Epidermal melanocyte (primary cell): ENCODE measurements around the gene ASPM.
"Not testable (repeated sequence)": the region's sequence is repeated elsewhere in the genome, so short reads cannot be mapped to it uniquely, and the experiment has no call there.

Experiments used
- DNase-seq: peaks from one replicate; pipeline ENCODE4 v3.0.0; 2011; ENCODE audit warnings: low spot score; ENCODE audit not compliant: insufficient read length

The ASPM gene

DNA sequence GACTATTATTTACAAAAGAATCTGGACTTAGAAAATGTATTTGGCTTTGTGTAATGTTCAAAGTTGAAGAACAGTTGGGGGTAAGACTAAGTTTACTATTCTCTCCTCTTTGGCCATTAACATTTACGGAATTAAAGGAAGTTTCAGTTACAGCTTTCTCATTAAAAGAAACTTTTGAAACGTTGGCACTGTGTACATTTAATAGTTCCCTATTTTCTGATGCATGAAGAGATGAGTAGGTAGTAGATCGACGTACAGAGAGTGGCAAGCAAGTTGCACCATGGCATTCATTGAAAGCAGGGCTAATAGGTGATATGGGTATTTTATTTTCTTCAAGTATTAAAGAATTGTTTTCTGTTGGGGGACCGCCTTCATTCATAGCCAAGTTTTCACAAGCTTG, 3.2 kb downstream of the ASPM start:
- DNase-seq = no peak

DNA sequence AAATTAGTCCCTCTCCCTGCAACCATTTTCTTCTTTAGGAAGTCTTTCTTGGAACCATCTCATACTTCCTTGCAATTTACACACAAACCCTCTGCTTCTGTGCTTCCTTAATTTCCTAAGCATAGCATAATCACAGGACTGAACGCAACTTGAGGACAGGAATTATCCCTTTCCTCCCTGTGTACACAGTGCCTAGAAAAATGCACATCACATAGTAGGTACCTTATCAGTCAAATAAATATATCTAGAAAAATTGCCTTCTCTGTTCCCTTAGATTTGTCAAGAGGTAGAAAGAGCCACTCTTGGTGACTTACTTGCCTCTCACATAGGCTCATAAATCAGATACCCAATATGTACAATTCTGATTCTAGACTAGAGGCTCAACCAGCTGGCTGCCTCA, 4.9 kb downstream of the ASPM start:
- no peak for DNase-seq

DNA sequence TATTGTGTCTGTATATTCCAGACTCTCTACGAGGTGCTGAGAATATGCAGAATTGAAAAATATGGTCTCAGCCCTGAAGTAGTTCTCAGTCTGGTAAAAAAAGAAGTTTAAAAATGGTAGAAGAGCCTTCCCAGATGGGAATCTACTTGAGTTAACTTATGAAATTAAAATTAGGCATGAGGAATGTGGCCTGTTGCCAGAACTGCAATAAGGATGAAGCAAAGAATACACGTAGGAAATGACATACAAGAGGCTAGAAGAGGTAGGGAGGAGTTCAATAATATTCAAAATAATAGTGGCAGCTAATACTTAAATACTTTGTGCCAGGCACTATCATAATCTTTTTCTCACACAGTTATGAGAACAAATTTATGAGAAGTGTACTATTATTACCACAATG, 6.3 kb downstream of the ASPM start:
- no peak for DNase-seq

DNA sequence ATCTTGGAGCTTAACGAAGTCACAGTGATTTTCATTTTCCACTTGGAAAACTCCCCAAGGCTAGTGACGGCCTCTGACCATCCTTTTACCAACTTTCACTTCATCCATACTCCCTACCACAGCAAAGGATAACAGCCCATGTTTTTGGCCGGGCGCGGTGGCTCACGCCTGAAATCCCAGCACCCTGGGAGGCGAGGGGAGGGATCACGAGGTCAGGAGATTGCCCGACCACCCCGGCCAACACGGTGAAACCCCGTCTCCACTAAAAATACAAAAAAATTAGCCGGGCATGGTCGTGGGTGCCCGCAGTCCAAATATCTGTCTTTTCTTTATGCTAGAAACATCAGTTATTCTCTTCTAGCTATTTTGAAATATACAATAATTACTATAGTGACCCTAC, 7.3 kb downstream of the ASPM start:
- no peak for DNase-seq

DNA sequence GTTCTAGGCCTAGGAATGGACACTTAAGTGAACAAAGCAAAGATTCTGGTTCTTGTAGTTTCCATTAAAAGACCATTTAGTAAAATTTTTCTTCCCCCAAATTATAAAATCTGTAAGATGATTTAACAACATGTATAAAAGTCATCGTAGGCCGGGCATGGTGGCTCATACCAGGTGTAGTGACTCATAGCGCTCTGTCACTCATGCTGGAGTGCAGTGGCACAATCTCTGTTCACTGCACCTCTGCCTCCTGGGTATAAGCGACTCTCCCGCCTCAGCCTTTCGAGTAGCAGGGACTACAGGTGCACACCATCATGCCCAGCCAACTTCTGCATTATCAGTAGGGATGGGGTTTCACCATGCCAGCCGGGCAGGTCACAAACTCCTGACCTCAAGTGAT, 9.1 kb downstream of the ASPM start:
- DNase-seq = no peak

DNA sequence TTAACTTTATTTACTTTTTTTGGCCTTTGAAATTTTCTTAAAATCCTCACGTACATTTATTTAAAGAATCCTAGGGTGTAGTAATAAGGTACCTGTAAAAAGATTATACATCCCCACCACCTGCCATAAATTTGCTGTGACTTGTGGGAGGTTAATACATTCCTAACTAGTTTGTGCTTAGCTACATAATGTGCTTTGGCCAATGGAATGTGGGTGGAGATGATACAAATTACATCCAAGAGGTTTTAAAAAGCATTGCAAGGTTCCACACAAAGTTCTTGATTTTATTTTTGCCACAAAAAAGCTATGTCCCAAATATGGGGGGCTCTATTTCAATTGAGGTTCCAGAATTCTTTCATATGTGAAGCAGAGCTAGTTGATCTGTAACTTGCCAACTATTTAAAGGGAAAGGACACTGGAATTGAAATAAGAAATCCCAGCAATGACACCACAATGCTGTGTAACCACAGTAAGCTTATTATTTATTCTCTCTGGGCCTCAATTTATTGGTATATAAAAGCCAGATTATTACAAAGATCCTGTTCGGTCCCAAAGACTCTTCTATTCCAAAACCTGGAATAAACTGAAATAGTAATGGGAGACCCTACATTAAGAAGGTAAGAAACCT, 15.7 kb downstream of the ASPM start:
- no peak for DNase-seq

DNA sequence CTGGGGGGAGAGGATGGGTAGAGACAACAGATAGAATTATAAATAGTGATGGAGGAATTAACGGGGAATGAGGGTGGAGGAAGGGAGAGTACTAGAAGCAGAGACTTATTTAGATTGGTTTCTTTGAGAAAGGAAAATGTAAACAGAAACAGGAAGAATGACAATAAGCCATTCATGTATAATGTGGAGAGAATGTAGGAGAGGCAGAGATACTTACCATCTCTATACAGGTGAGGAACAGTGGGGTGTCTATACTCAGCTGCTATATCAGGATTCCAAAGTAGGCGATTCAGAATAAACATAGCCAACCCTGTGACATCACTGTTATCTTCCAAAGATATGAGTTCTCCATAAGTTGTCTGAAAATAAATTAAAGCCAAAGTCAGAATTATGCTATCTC, 16.8 kb downstream of the ASPM start:
- no peak for DNase-seq

DNA sequence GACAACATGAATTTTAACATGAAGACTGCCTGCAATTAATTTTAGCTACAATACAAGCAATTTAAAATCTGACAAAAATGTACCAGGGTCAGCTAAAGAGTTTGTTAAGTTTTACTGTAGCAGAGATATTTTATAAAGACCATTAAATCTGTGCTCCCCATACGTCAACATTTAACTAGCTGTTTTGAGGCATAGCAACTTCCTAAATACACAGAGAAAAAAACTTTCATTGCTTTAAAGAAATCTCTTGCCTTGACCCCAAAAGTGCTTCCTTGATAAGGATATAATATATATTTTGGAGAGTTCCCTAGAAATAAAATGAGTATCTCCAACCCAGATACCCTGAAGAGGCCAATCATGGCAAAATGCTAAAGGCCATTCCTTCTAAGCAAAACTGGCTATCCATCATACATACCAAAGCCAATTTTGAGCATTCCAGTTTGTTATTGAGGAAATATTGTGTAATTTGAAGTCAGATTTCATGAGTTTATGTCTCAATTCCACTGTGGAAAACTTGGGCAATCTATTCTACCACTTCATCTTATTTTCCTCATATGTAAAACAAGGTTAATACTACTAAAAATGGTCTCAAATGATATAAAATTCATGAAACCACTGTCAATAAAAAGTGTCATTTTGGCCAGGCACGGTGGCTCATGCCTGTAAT, 19.1 kb downstream of the ASPM start:
- DNase-seq = no peak

DNA sequence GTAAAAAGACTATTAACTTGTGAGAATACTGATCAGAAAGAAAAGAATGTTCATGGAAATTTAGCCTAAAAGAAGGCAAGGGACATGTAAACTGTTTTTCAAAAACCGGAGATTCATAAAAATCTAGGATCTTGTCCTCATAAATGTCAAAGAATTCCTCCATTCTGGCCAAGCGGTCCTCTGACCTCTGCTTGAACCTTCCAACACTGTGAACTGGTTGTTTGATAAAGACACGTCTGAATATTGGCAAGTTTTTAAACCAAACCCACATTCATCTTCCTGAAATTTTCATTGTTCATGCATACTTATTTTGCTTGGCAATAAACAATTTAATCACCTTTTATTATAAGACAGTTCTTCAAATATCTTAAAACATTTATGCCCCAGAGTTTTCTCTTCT, 19.8 kb downstream of the ASPM start:
- no peak for DNase-seq

DNA sequence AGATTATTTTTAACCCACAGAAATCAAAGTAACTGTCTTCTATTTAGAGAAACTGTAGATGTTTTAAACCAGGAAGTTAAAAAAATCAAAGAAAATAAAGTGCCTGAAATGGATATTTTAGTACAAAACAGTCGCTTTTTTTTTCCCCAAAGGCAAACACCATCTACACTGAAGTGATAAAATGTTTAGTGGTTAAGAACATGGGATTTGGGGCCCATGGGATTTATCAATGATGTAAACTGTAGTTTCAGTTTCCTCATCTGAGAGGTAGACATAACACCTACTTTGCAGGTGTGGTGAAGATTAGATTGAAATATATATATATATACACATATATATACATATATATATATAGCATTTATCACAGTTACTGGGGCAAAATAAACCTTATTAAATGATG, 22.1 kb downstream of the ASPM start:
- no peak for DNase-seq

DNA sequence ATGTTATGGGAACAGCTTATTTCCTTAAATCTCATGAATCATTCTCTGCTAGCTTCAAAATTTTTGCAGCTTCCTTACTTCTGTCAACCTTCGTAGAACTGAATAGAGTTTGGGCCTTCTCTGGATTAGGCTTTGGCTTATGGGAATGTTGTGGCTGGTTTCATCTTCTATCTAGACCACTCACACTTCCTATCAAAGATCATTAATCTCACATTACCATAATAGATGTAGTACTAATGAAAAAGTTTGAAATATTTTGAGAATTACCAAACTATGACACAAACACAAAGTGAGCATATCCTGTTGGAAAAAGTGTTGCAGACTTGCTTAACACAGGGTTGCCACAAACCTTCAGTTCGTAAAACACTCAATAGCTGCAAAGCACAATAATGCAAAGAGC, 30.3 kb downstream of the ASPM start:
- DNase-seq = no peak

DNA sequence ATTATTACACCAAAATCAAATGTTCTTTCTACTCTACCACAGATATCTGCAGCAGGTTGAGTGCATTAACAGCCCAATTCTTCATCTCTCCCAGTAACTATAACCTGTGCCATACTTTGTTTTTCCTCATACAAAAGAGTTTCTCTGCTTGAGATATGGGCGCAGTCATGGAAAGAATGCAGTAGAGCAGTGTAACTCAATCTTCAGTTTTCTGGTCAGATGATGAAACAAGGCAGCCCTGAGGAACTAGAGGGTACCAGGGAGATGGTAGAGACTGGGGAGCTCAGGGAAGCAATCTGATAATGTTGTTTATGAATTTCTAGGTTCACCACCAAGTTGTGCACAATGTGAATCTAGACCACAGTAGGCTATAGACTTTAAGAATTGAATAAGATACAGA, 39.6 kb downstream of the ASPM start:
- no peak for DNase-seq

DNA sequence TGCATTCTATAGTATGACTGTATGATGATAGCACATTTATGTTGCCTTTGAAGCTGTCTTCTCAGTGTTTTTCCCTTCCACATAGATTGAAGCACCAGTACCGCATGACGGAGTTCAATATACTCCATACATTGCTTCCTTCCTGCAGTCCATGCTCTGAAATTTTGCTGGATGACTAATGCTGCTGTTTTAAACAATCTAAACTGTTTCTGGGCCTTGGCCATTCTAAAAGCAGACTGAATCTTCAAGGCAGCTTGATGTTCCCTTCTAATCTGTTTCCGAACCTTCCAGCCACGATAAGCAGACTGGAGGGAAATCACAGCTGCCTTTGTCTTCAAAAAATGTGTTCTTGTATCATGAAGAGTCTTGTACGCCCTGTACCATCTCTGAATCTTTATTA, 43.2 kb downstream of the ASPM start:
- no peak for DNase-seq

DNA sequence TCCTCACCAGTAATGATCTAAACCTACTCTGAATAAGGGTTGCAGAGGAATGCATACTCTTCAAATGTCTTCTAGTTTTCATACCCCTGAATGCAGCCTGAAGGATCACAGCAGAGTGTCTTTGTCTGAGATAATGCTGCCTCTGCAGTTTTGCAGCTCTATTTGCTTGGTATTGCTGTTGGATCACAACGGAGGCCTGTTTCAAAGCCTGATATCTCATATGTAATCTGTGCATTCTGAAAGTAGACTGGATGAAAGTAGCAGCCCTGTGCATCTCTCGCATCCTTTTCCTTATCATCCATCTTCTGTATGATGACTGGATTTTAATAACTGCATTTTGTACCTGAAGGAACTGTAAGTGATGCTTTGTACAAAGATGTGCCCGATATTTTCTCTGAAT, 44.5 kb downstream of the ASPM start:
- DNase-seq = no peak

DNA sequence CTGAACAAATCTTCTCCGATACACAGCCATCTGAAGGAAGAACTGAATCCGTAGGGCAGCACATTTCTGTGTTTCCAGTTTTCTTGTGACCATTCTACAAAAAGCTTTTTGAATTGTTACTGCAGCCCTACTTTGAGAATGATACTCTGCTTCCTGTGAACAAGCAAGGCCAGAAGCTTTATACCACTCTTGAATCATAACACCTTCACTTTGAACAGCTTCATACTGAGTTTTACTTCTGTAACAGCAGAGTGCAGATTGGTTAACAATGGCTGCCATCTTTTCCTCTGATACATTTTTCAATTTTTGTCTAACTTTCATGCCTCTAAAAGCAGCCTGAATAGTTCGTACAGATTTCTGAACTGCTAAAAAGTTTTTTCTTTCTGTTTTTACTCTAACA, 45.8 kb downstream of the ASPM start:
- no peak for DNase-seq

DNA sequence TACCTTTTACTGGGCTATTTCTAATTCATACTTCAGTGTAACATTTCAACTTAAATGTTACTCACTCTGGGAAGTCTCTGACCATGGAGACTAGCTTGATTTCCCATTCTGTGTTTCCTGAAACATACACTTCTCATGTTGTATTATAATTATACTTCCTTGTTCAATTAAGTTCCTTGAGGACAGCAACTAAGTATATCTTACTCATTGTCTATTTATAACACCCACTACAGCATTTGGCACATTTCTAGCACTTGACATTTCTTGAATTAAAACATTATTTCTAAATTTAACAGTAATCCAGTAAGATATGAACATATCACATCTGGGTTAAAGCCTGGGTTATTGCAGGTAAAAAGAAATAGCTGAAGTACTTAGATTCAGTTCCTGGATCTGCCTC, 47.0 kb downstream of the ASPM start:
- no peak for DNase-seq

DNA sequence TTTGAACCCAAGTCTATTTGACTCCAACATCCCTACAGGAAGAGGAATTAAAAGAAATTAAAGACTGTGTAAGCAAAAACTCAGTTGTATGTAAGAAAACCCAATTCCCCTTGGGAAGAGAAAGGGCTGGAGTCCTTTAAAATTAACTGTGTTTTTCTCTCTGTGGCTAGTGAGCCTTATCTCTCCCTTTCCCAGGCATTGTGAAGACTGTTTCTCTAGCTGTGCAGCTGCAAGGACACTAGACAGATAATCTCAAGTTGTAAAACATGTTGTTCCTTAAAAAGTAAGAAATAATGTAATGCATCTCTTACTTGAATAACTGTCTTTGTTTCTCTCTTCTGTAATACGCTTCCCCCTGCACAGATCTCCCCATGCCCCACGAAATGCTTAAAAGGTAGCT, 49.5 kb downstream of the ASPM start:
- DNase-seq = not testable (repeated sequence)

DNA sequence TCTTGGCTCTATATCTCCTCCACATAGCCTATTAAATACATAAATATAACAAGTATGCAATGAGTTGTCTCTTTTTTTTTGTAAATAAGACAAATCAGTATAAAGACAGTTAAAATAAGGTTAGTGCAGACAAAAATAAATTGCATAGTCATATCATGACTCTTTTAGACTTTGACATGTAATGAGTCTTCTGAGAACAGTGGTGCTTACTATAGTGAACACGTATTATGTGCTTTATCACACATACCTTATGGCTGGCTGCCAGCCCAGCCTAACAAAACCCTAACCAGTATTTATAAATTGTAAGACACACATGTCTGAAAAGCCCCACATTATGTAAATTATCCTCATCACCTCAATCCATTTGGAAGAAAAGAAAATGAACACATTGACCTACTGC, 50.3 kb downstream of the ASPM start:
- no peak for DNase-seq

DNA sequence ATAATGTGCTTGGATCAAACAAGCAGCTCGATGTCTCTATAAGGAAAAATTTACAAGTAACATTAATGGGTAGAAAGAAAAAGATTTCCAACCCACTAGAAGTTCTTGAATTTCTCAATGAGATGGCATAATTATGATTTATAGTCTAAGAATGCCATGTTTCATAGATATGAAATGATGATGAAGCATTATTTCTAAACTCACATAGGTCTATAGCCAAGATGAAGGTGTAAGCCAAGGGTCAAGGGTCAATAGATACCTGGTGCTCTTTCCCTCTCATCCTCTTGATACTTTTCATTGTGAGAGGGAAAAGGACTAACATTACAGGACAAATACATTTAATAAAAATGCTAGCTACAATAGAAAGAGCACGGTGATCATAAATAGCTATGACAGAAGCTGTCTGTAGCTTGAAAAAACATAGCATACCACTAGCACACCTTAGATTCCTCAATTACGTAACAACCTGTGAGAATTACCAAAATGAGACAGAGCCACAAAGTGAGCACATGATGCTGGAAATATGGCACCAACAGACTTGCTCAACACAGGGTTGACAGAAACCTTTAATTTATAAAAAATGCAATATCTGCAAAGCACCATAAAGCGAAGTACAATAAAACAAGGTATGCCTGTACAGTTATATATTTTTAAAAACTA, 53.1 kb downstream of the ASPM start:
- DNase-seq = no peak

DNA sequence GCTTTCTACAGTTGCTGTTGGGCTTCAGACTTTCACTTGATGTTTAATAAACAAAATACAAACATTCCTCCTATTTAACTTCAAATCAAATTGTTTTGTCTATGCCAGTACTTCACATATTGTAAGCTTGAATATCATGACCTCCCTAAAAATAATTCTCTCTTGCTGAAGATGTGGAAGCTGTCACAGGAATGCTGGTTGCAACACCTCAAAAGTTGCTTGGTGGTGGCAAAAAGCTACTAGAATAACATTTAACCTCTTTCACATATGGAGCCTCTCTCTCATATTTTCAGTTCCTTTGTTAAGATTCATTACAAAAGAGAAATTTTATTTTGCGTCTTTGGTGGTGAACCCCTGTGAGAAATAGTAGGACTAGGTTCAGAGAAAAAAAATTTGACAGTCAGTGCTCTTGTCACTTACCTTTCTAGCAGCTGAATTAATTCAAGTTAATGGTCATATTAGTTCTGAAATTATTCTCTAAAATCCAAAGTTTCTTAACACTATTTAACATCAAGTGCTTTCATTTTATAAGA, 53.9 kb downstream of the ASPM start:
- no peak for DNase-seq

DNA sequence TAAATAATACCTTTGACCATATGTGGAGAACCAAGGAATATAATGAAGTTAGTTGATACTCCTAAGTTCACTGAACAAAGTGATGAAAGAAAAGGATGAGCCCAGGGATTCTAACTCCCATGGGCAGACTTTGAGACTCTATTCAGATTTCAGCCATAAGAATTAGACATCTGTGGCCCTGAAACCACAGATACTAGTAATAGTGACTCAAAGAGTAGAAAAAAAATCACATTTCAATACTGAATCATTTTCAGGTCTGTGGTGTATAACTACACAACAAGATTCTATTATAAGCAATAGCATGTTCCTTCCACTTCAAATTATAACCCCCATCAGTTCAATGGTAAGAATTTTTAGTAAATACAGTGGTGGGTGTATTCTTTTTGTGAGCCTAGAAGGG, 63.0 kb downstream of the ASPM start:
- no peak for DNase-seq

DNA sequence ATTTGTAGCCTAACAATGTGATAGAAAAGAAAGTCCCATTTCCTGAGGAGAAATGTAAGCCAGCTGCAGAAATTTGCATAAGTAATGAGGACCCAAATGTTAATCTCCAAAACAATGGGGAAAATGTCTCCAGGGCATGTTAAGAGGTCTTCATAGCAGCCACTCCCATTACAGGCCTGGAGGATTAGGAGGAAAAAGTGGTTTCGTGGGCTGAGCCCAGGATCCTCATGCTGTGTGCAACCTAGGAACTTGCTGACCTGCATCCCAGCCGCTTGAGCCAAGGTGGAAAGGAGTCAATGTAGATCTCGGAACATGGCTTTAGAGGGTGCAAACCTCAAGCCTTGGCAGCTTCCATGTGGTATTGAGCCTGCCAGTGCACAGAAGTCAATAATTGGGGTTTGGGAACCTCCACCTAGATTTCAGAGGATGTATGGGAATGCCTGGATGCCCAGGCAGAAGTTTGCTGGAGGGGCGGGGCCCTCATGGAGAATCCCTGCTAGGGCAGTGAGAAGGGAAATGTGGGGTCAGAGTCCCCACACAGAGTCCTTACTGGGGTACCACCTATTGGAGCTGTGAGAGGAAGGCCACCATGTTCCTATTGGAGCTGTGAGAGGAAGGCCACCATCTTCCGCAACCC, 65.2 kb downstream of the ASPM start:
- no peak for DNase-seq
